ENCODE measurements around the gene TADA2A. TPM values are rescaled to one million over a fixed set of nuclear protein-coding genes. Genes with fewer than 3 reads are reported as not detected.

Gene TADA2A
- total and polyA plus RNA-seq, 2 of the 8 experiments (the other 6 are each of a cell fraction or from before 2014, with no cell fraction given): 8.4 to 18.5 TPM

GRCh38 chr17:37410357-37410756 lies 3.7 kb downstream of the TADA2A start (continued):
- TF ChIP-seq ASH2L (IDR thresholded peaks at IDR 0.05; ENCODE audit: low read length): no peak
- TF ChIP-seq KDM5A (IDR thresholded peaks at IDR 0.05; ENCODE audit: low read length): no peak
- no peak for TF ChIP-seq FOSL1 (IDR thresholded peaks at IDR 0.05; ENCODE audit: insufficient read depth, low read depth, low read length)
- no peak for TF ChIP-seq SIN3A (conservative IDR thresholded peaks at IDR 0.05 in 1 of 2, IDR thresholded peaks at IDR 0.05 in 1 of 2; ENCODE audit: low read depth in 1 of 2, low read length in 2 of 2)
- TF ChIP-seq SIX5 (IDR thresholded peaks at IDR 0.05; ENCODE audit: low read depth, low read length): no peak
